PC-3 (cell line): ENCODE results near the gene SMARCD2. TPM values are rescaled to one million over a fixed set of nuclear protein-coding genes. Genes with fewer than 3 reads are reported as not detected.
A peak's percentile ranks its signal among the peaks of the same experiment; 100 is the strongest.

ENCODE experiments used
- ATAC-seq: fragments of 200-7000 bp; cut with Tn5 transposase; 2 replicates; pipeline ENCODE4 v1.9.1; 2020; ENCODE audit warnings: mild to moderate bottlenecking, moderate library complexity
- BruUV-seq: library from RNA; stranded (reverse); fragments of 400-500 nt; replicated peaks from 2 replicates; lab custom pipeline; 2021; lab: Mats Ljungman, UMichigan
- CTCF ChIA-PET: fragments of 300-600 bp; sonication (Branson Sonifier 250); formaldehyde crosslinking; loops from one replicate; lab custom pipeline; 2022; ENCODE audit warnings: antibody characterized with exemption; lab: Charles Lee
- POLR2A ChIA-PET: fragments of 300-600 bp; sonication (Branson Sonifier 250); formaldehyde crosslinking; loops from one replicate; lab custom pipeline; 2022; ENCODE audit warnings: antibody characterized with exemption; ENCODE audit not compliant: unreplicated experiment; lab: Charles Lee
- DNase-seq: peaks from one replicate; pipeline ENCODE4 v3.0.0-alpha.2; 2015
- H2AFZ ChIP-seq: fragments of 300-600 bp; sonication (generic); 2 replicates; pipeline ENCODE4 v1.6.0; 2016; ENCODE audit warnings: antibody characterized with exemption, low read length
- H3F3A ChIP-seq: fragments of 300-600 bp; sonication (generic); one replicate; pipeline ENCODE4 v1.6.0; 2017; ENCODE audit warnings: antibody characterized with exemption, low read length, control low read depth, mild to moderate bottlenecking; ENCODE audit not compliant: unreplicated experiment
- H3K27ac ChIP-seq: fragments of 300-600 bp; sonication (generic); 2 replicates; pipeline ENCODE4 v1.5.1; 2016; ENCODE audit warnings: mild to moderate bottlenecking, low read length
- H3K27me3 ChIP-seq: fragments of 300-600 bp; sonication (generic); 2 replicates; pipeline ENCODE4 v1.6.1; 2016; ENCODE audit warnings: low read length, mixed read lengths
- H3K36me3 ChIP-seq: fragments of 300-600 bp; sonication (generic); 2 replicates; pipeline ENCODE4 v1.6.1; 2016; ENCODE audit warnings: low read depth, mixed run types, low read length, mixed read lengths
- H3K4me1 ChIP-seq: fragments of 300-600 bp; sonication (generic); 2 replicates; pipeline ENCODE4 v1.5.1; 2016; ENCODE audit warnings: low read length; ENCODE audit not compliant: insufficient read depth
- H3K4me2 ChIP-seq: fragments of 300-600 bp; sonication (generic); 2 replicates; pipeline ENCODE4 v1.6.0; 2016; ENCODE audit warnings: low read length
- H3K4me3 ChIP-seq: fragments of 300-600 bp; sonication (generic); 2 replicates; pipeline ENCODE4 v1.5.1; 2016; ENCODE audit warnings: mild to moderate bottlenecking, low read length, mixed read lengths
- H3K79me2 ChIP-seq: fragments of 300-600 bp; sonication (generic); 2 replicates; pipeline ENCODE4 v1.6.1; 2017; ENCODE audit warnings: low read length, mixed read lengths
- H3K9ac ChIP-seq: fragments of 300-600 bp; sonication (generic); 2 replicates; pipeline ENCODE4 v1.6.0; 2016; ENCODE audit warnings: mild to moderate bottlenecking, low read length
- H3K9me2 ChIP-seq: fragments of 300-600 bp; sonication (generic); replicated peaks from 2 replicates; pipeline ENCODE4 v1.6.1; 2016; ENCODE audit warnings: mixed run types, low read length, mixed read lengths
- H3K9me3 ChIP-seq: fragments of 300-600 bp; sonication (generic); 2 replicates; pipeline ENCODE4 v1.6.1; 2016; ENCODE audit warnings: low read length, mixed read lengths
- H4K20me1 ChIP-seq: fragments of 300-600 bp; sonication (generic); 2 replicates; pipeline ENCODE4 v1.6.1; 2016; ENCODE audit warnings: low read length, mixed read lengths
- EZH2 ChIP-seq: fragments of 300-600 bp; sonication (generic); IDR thresholded peaks from one replicate; pipeline ENCODE4 v1.6.1; 2017; ENCODE audit warnings: antibody characterized with exemption, mild to moderate bottlenecking, low read length; ENCODE audit not compliant: unreplicated experiment
- EZH2phosphoT487 ChIP-seq: fragments of 300-600 bp; sonication (generic); IDR thresholded peaks from 2 replicates; pipeline ENCODE4 v1.6.1; 2018; ENCODE audit warnings: mild to moderate bottlenecking, antibody characterized with exemption, low read length, borderline replicate concordance
- intact Hi-C: fragments of 100-400 bp; cut with micrococcal nuclease; formaldehyde crosslinking; loops from 2 replicates; pipeline ENCODE4 v1.9.0; 2023
- total RNA-seq: library from RNA; depleted of rRNA; stranded (reverse); fragments of >200 nt; gene quantifications from 2 replicates; pipeline ENCODE4 v1.2.3, GENCODE V29; 2014
- TF ChIP-seq, protein P1 (sequence below): fragments of 300-600 bp; sonication (generic); conservative IDR thresholded peaks from 2 replicates; pipeline ENCODE4 v1.5.1; 2017; ENCODE audit warnings: antibody characterized with exemption, low read depth, mild to moderate bottlenecking, low read length

Gene SMARCD2
- total RNA-seq, 1 experiment from 2014 or later = 152 TPM

DNA sequence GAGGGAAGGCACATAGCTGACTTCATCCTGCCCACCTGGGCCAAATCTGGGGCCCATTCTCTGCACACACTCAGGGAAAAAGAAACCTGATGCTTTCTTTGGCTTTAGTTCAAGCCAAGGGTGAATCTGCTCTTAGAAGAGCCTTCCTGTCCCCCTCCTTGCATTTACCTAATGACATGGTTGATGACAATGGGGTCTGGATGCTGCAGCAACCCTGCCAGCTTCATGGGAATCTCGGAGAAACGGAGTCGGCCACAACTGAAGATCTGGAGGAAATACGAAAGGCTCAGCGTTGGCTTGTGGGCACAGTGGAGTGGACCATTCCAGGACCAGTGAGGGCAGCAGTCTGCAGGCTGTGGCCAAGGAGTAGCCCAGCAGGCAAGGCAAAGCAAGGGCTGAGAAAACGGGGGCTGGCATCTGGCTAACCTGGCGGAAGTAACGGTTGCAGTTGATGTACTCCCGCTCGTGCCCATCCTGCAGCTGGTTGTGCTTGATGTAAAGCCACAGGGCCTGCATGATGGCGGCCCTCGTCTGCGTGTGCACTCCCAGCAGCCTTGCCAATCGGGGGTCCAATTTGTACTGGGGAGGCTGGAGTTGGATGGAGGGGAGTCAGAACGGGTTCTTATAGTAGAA lies 8.6 kb downstream of the SMARCD2 start:
- peaks cover 16% of the 10 kb centered on the region for H3K4me1 ChIP-seq
- ATAC-seq (no peak), DNase-seq (no peak)
- no peak overlapping the region for H3K4me3 ChIP-seq
- ChIA-PET CTCF (interaction anchor here (0.5 to 0.7 kb wide), 5 partner anchors 20 to 248 kb away, joined by 3 to 5 read pairs (median 4); partner anchors contain the start of gene CCDC47), POLR2A (no interaction called here)
- H4K20me1 ChIP-seq = peaks cover 12% of the 10 kb centered on the region; the same call in 1 of the 2 replicates
- no peaks in the 10 kb centered on the region for H3K27me3 ChIP-seq
- no peaks in the 10 kb centered on the region for H3K9me2 ChIP-seq
- peaks cover 40% of the 10 kb centered on the region for H3K79me2 ChIP-seq
- no TSS peak for BruUV-seq
- H2AFZ ChIP-seq = no peak overlapping the region
- intact Hi-C loops = no loop called here
- no peak overlapping the region for H3K9ac ChIP-seq
- peaks cover 70% of the 10 kb centered on the region for H3K36me3 ChIP-seq
- no peak overlapping the region for H3K27ac ChIP-seq
- TF ChIP-seq EZH2phosphoT487 (no peak), EZH2 (no peak)
- TF ChIP-seq, protein P1, sequence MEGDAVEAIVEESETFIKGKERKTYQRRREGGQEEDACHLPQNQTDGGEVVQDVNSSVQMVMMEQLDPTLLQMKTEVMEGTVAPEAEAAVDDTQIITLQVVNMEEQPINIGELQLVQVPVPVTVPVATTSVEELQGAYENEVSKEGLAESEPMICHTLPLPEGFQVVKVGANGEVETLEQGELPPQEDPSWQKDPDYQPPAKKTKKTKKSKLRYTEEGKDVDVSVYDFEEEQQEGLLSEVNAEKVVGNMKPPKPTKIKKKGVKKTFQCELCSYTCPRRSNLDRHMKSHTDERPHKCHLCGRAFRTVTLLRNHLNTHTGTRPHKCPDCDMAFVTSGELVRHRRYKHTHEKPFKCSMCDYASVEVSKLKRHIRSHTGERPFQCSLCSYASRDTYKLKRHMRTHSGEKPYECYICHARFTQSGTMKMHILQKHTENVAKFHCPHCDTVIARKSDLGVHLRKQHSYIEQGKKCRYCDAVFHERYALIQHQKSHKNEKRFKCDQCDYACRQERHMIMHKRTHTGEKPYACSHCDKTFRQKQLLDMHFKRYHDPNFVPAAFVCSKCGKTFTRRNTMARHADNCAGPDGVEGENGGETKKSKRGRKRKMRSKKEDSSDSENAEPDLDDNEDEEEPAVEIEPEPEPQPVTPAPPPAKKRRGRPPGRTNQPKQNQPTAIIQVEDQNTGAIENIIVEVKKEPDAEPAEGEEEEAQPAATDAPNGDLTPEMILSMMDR = no peak
- H3K9me3 ChIP-seq = no peaks in the 10 kb centered on the region
- no peaks in the 10 kb centered on the region for H3F3A ChIP-seq
- no peak overlapping the region for H3K4me2 ChIP-seq

DNA sequence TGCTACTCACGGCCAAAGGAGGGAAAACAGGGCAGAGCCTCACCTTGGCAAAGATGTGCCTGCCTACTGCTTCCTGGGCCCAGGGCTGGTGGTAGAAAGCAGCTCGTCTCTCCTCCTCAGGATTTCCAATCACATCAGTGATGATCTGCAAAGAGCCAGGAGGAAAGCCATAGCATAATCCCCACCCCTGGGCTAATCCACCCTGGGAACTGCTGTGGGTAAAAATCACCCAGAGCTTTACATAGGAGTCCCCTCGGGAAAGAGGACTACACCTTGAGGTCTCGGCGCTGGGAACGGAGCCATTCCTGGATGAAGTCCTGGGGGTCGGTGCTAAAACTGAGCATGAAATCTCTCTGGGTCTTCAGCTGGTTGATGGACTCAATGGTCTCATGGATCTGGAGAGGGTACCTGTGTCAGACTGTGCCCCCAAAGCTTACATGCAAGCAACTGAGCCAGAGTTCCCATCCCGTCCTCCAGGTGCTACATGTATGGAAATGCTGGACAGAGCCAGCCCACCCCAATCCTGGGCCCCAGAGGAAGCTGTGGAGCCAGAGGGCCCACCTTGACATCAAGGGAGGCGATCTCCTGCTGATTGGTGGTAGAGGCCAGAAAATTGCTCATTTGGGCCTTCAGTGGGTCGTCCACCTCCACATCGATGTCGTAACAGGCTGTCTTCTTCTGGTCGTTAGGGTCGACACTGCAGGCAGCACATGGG lies 9.3 kb downstream of the SMARCD2 start:
- H3K36me3 ChIP-seq = peaks cover 77% of the 10 kb centered on the region
- H3K4me3 ChIP-seq = no peak overlapping the region
- no peaks in the 10 kb centered on the region for H3F3A ChIP-seq
- DNase-seq (no peak), ATAC-seq (no peak)
- H3K4me2 ChIP-seq = no peak overlapping the region
- no peak overlapping the region for H2AFZ ChIP-seq
- no peaks in the 10 kb centered on the region for H3K9me2 ChIP-seq
- no peaks in the 10 kb centered on the region for H3K27me3 ChIP-seq
- H3K9ac ChIP-seq = no peak overlapping the region
- no peak overlapping the region for H3K27ac ChIP-seq
- intact Hi-C loops = no loop called here
- POLR2A ChIA-PET = no interaction called here
- BruUV-seq = no TSS peak
- TF ChIP-seq EZH2phosphoT487 (no peak), EZH2 (no peak)
- TF ChIP-seq, protein P1 = no peak
- H3K79me2 ChIP-seq = peaks cover 40% of the 10 kb centered on the region
- H3K4me1 ChIP-seq = peaks cover 16% of the 10 kb centered on the region
- no peaks in the 10 kb centered on the region for H3K9me3 ChIP-seq
- CTCF ChIA-PET = no interaction called here
- H4K20me1 ChIP-seq = peaks cover 18% of the 10 kb centered on the region

DNA sequence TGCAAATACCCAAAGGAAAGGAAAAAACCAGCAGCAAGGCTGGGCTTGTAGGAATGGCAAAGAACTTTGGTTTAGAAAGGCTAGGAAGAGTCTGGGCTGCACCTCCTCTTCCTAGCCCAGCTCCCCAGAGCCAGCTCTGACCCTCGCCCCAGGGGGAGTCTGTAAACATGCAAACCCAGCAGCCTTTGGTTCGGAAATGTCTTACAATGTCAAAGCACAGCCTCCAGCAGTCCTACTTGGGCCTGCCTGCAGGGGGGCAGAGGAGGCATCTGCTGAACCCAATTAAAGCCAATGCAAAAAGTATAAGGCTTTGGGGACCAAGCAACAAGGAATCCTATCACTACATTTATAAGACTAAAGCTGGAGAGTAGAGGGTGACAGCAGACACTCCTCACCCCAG lies 10.0 kb downstream of the SMARCD2 start:
- no peaks in the 10 kb centered on the region for H3F3A ChIP-seq
- no peaks in the 10 kb centered on the region for H3K9me2 ChIP-seq
- no peak overlapping the region for H3K4me3 ChIP-seq
- H3K4me1 ChIP-seq = peaks cover 13% of the 10 kb centered on the region
- ATAC-seq = no peak
- BruUV-seq = TSS peak; percentile 15
- H4K20me1 ChIP-seq = peaks cover 23% of the 10 kb centered on the region
- H3K79me2 ChIP-seq = peaks cover 40% of the 10 kb centered on the region
- H3K4me2 ChIP-seq = no peak overlapping the region
- no peak overlapping the region for H3K27ac ChIP-seq
- intact Hi-C loops = no loop called here
- H3K27me3 ChIP-seq = no peaks in the 10 kb centered on the region
- no peak for DNase-seq
- H3K9me3 ChIP-seq = no peaks in the 10 kb centered on the region
- no peak overlapping the region for H3K9ac ChIP-seq
- TF ChIP-seq, protein P1 = no peak
- TF ChIP-seq EZH2 = no peak
- TF ChIP-seq EZH2phosphoT487 = no peak
- ChIA-PET POLR2A (no interaction called here), CTCF (no interaction called here)
- no peak overlapping the region for H2AFZ ChIP-seq
- H3K36me3 ChIP-seq = peaks cover 81% of the 10 kb centered on the region
